GM08714 (cell line): ENCODE data around the gene CTXND1.
"Not testable (repeated sequence)": the region's sequence is repeated elsewhere in the genome, so short reads cannot be mapped to it uniquely, and the experiment has no call there.

ENCODE experiments used
- H3K4me3 ChIP-seq: fragments of 200-500 bp; sonication (Bioruptor generic); 2 replicates; pipeline ENCODE4 v1.5.1; 2014; ENCODE audit warnings: mild to moderate bottlenecking, low read length, inconsistent platforms
- ZNF274 ChIP-seq: IDR thresholded peaks from 2 replicates; pipeline ENCODE4 v1.6.1; 2012; ENCODE audit warnings: mild to moderate bottlenecking, low read depth, low read length

CTXND1 gene

DNA sequence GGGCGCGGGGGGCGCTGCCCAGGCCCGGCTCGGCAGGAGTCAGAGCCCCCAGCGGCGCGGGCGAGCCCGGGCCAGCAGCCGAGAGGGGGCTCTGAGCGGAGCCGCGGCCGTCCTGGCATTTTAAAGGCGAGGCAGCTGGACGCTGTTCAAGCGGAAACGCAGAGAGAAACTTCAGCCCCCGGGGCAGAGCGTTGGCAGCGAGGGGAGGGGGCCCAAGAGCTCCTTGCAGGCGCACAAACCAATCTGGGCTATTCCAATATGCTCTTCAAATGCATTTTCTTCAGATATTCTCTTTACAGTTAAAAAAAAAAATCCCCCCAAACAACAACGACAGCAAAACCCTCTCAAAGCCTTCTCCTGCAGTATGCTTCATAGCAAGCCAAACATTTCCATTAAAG lies at the start of gene CTXND1:
CTXND1 (minus strand) TSS at position 93 of the 398 bp plus-strand sequence. CDS start 50,264 bp downstream, outside the sequence.
- peak within 1 kb of the TSS; percentile 14; the same call in 1 of the 2 replicates for H3K4me3 ChIP-seq
- no peak for TF ChIP-seq ZNF274

- H3K4me3 ChIP-seq: no peak overlapping the region
- no peak for TF ChIP-seq ZNF274
Observed at GRCh38 chr15:80301472-80301871, 49.5 kb upstream of the CTXND1 start.

- H3K4me3 ChIP-seq: not testable (repeated sequence)
Observed at GRCh38 chr15:80295777-80296176, 43.8 kb upstream of the CTXND1 start.

DNA sequence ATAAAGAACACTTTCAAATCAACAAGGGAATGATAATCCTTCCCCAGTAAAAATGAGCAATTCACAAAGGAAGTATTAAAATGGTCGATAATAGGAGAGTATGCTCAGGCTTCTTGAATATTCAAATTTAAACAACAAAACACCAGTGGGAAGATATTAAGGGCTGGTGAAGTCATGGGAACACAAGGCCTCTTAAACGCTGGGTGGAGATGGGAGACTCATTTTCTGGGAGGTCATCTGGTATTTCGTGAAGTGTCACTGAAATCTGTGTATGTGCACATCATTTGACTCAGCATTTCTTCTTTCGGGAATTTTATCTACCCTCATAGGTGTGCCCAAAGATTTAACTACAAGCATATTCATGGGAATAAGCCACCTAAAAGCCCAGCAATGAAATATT lies 40.1 kb upstream of the CTXND1 start:
- no peak for TF ChIP-seq ZNF274
- H3K4me3 ChIP-seq: no peak overlapping the region

DNA sequence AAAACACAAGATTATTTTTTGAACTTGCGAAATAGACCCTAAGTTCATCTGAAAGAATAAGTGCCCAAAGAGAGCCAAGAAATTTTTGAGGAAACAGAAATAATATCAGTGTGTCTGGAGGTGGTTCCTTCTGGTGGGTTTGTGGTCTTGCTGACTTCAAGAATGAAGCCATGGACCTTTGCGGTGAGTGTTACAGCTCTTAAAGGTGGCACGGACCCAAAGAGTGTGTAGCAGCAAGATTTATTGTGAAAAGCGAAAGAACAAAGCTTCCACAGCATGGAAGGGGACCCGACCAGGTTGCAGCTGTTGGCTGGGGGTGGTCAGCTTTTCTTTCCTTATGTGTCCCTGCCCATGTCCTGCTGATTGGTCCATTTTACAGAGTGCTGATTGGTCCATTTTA lies 38.9 kb upstream of the CTXND1 start:
- not testable (repeated sequence) for H3K4me3 ChIP-seq

- H3K4me3 ChIP-seq: no peak overlapping the region
- TF ChIP-seq ZNF274: no peak
Observed at GRCh38 chr15:80289528-80290495, 37.8 kb upstream of the CTXND1 start.

GRCh38 chr15:80288131-80288530 lies 36.1 kb upstream of the CTXND1 start:
- no peak for TF ChIP-seq ZNF274

DNA sequence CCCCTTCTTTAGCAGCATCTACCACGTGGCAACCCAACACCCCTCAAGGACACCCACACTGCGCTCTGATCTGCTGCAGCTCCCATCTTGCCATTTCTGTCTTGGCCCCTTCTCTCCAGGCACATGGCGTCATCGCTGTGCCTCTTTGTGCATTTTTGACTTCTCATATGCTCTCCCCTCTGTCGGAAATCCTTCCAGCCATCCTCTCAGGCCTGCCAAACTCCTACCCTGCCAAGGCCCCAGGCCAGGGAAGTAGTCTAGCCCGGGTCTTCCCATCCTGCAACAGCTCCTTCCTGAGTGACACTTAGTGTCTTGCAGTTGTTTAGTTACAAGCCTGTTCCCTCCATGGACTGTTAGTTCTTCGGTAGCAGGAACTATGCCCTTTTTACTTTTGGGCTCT lies 34.0 kb upstream of the CTXND1 start:
- no peak for TF ChIP-seq ZNF274
- no peak overlapping the region for H3K4me3 ChIP-seq

More at GRCh38 chr15:80288131-80288530, 36.1 kb upstream of the CTXND1 start:
- H3K4me3 ChIP-seq: no peak overlapping the region

DNA sequence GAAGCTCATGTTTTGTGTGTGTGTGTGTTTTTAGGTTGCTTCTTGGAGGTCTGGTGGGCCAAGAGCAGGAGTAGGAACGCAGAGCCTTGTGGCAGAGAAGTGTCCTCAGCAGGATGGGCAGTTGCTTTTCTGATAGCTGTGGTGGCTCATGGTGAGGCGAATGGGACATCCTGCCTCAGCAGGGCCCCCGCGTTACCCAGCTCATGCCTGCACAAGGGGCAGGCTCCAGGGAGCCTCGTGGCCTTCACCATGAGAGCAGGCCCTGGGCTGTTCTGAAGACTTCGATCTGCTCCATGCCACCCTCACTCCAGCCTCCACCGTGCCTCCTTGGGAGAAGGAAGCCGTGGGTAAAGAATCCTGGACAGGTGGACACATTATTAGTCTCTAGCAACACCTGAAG lies 33.4 kb upstream of the CTXND1 start:
- no peak overlapping the region for H3K4me3 ChIP-seq
- TF ChIP-seq ZNF274: no peak

DNA sequence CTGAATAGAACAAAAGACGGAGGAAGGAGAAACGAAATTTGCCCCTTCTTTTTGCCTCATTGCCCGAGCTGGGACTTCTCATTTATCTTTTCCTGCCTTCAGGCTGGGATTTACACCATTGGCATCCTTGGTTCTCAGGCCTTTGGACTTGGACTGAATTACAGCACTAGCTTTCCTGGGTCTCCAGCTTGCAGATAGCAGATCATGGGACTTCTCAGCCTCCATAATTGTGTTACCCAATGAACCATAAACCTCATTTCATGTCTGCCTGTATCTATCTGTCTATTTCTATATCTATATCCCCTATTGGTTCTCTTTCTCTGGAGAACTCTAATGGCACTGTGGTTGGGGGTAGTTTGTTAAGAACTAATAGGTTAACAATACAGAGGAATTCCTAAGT lies 31.5 kb upstream of the CTXND1 start:
- no peak overlapping the region for H3K4me3 ChIP-seq
- no peak for TF ChIP-seq ZNF274

DNA sequence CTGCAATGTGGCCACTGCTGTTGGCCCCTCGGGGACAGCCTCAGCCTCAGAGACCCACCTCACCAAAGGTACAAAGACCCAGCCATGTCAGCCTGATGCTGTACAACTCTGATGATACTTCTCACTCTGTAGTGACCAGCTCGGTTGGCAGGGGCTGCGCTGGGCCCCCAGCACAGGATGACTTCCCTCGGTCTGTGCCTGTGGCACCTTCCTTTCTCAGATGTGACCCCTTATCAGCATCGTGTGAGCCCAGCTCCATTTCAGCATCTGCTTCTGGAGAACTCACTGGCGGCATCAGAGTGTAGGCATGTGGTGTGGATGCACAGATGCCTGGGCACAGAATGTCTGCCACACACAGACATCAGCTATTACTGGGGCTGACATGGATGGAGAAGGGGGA lies 25.1 kb upstream of the CTXND1 start:
- no peak overlapping the region for H3K4me3 ChIP-seq
- TF ChIP-seq ZNF274: no peak

DNA sequence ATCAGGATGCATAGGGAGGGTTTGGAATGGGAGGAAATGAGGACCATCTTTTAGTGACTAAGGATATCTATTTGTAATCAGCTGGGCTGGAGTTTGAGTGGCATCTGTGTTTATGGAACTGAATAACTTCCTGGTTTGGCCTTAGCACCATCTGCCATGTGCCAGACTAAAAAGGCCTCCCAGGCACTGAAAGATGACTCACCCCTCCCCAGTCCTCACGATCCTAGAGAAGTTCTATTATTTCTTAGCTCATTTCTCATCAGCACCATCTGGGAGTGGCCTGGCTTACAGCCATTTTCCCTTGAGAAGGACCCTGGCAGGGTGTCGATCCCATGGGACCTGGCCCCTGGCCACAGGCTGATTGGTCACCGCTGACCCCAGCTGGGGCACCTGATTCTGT lies 23.9 kb upstream of the CTXND1 start:
- H3K4me3 ChIP-seq: no peak overlapping the region
- TF ChIP-seq ZNF274: no peak

DNA sequence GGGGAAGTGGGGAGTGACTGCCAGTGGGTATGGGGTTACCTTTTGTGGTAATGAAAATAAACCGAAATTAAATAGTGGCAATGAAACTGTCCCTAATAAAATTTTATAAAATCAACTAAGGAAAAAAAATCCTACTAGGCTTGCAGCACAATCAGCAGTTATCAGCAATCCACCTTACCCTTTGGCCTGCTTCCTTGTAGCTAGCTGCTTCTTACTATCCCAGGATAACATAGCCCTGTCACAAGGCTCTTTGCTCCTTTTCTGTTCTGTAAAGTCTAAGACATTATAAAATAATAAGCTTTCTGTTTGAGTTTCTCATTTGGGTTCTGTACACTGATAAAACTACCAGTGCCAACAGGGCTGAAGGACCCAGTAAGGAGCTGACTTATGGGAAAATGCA lies 23.0 kb upstream of the CTXND1 start:
- H3K4me3 ChIP-seq: no peak overlapping the region
- no peak for TF ChIP-seq ZNF274

DNA sequence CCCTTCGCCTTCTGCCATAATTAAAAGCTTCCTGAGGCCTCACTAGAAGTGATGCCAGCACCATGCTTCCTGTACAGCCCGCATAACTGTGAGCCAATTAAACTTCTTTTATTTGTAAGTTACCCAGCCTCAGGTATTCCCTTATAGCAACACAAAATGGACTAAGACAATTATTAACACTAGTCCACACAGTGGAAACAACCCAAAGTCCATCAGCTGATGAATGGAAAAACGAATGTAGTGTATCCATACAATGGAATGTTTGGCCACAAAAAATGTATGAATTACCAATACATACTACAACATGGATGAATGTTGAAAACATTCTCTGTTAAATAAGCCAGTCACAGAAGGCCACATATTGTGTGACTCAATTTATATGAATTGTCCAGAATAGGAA lies 22.5 kb upstream of the CTXND1 start:
- H3K4me3 ChIP-seq: no peak overlapping the region
- TF ChIP-seq ZNF274: no peak

- no peak overlapping the region for H3K4me3 ChIP-seq
- no peak for TF ChIP-seq ZNF274
Observed at GRCh38 chr15:80272987-80273386, 21.0 kb upstream of the CTXND1 start.

- TF ChIP-seq ZNF274: no peak
- no peak overlapping the region for H3K4me3 ChIP-seq
Observed at GRCh38 chr15:80270472-80270871, 18.5 kb upstream of the CTXND1 start.
